Measurements from ENCODE around the gene CACNG1. TPM values are rescaled to one million over a fixed set of nuclear protein-coding genes. Genes with fewer than 3 reads are reported as not detected.

CACNG1 gene
- total and polyA plus RNA-seq, 2 of the 4 experiments (the other 2 are of a cell fraction) = not detected

DNA sequence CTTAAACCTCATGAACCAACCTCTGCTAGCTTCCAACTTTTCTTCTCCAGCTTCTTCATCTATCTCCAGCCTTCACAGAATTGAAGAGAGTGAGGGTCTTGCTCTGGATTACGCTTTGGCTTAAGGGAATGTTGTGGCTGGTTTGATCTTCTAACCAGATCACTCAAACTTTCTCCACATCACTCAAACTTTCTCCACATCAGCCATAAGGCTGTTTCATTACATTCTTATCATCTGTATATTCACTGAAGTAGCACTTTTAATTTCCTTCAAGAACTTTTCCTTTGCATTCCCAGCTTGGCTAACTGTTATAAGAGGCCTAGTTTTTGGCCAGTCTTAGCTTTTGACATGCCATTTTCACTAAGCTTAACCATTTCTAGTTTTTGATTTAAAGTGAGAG is 52.3 kb downstream of the CACNG1 start:
- H3K56ac ChIP-seq (ENCODE audit: extremely low read depth, insufficient read depth, low read length) = no peak overlapping the region
- H2BK5ac ChIP-seq (ENCODE audit: low read depth, low read length, poor library complexity, severe bottlenecking) = no peak overlapping the region
- DNase-seq (no peak), ATAC-seq (ENCODE audit: low read depth) (no peak)
- 0 out of 2 replicates have a peak, but pooled peaks cover 7% of the 10 kb centered on the region for H4K20me1 ChIP-seq (ENCODE audit: insufficient read depth, low read length)
- in situ Hi-C loops (cut with MboI; ENCODE audit: low sequenced_read_pairs) = no loop called here
- H2BK20ac ChIP-seq (ENCODE audit: low read depth, low read length) = no peak overlapping the region
- H2BK120ac ChIP-seq (ENCODE audit: low read depth, low read length) = no peak overlapping the region
- H4K8ac ChIP-seq (ENCODE audit: low read depth in 2 of 2, low read length in 2 of 2) = no peak overlapping the region
- H3K9me1 ChIP-seq (ENCODE audit: insufficient read depth, low read length) = peaks cover 3% of the 10 kb centered on the region
- H2AK9ac ChIP-seq (replicated peaks; ENCODE audit: low read depth, low read length, poor library complexity) = no peak overlapping the region
- CTCF ChIA-PET = no interaction called here
- no CpG with 5 or more reads among the region's 1 CpG for WGBS, 2 experiments (ENCODE audit: extremely low coverage in 2 of 2, insufficient read length in 1 of 2)
- no TSS peak for BruUV-seq (replicated peaks)
- dilution Hi-C loops (cut with HindIII; ENCODE audit: low sequenced_read_pairs, unreplicated experiment) = no loop called here
- H2AK5ac ChIP-seq (ENCODE audit: low read depth, low read length) = no peak overlapping the region
- no peak for TF ChIP-seq POLR2A (IDR thresholded peaks at IDR 0.05; ENCODE audit: low read depth, low read length)
- no peak for TF ChIP-seq RFX5 (IDR thresholded peaks at IDR 0.05; ENCODE audit: low read depth, low read length)
- TF ChIP-seq CEBPB (IDR thresholded peaks at IDR 0.05; ENCODE audit: low read depth, low read length) = no peak
- TF ChIP-seq MAFK (IDR thresholded peaks at IDR 0.05; ENCODE audit: low read depth, low read length) = no peak
- TF ChIP-seq RAD21 (IDR thresholded peaks at IDR 0.05; ENCODE audit: low read length) = no peak
- H3K4ac ChIP-seq (ENCODE audit: low read depth, low read length) = no peak overlapping the region
- no peak overlapping the region for H2AFZ ChIP-seq (replicated peaks; ENCODE audit: low read length, poor library complexity)
- H3K9ac ChIP-seq (ENCODE audit: low read depth, low read length) = no peak overlapping the region
- no peak overlapping the region for H4K5ac ChIP-seq (ENCODE audit: low read depth, low read length)
- H2BK15ac ChIP-seq (ENCODE audit: low read depth, low read length) = no peak overlapping the region
- H3K14ac ChIP-seq (replicated peaks; ENCODE audit: low read depth, low read length) = no peak overlapping the region; the same call in 1 of the 2 replicates
- H3K4me3 ChIP-seq (ENCODE audit: insufficient read depth, low read depth, low read length) = no peak overlapping the region
- H3K27me3 ChIP-seq (ENCODE audit: control insufficient read depth, insufficient read depth, low read length) = no peaks in the 10 kb centered on the region
- H3K4me2 ChIP-seq (ENCODE audit: low read depth, low read length) = no peak overlapping the region
- H3K23ac ChIP-seq (ENCODE audit: low read depth, low read length) = no peak overlapping the region
- H3K18ac ChIP-seq (ENCODE audit: low read depth, low read length) = no peak overlapping the region
- POLR2A ChIA-PET (ENCODE audit: unreplicated experiment) = no interaction called here
- no peaks in the 10 kb centered on the region for H3K9me3 ChIP-seq (ENCODE audit: control insufficient read depth, insufficient read depth, low read length)
- intact Hi-C loops (cut with micrococcal nuclease) = no loop called here
- H3K4me1 ChIP-seq (ENCODE audit: control insufficient read depth, insufficient read depth, low read length) = no peaks in the 10 kb centered on the region; the same call in 1 of the 2 replicates
- no peak overlapping the region for H3K27ac ChIP-seq (ENCODE audit: insufficient read depth, low read length)
- no peaks in the 10 kb centered on the region for H3K36me3 ChIP-seq (ENCODE audit: control insufficient read depth, insufficient read depth, low read length)
- H4K91ac ChIP-seq (ENCODE audit: insufficient read depth, low read depth, low read length) = no peak overlapping the region
- H3K79me1 ChIP-seq (ENCODE audit: low read depth in 1 of 2, low read length in 2 of 2) = peaks cover 16 to 45% of the 10 kb centered on the region in 2 experiments

Data from IMR-90 (cell line).